Stimulated activated CD4-positive, alpha-beta T cell treated with anti-CD3 and anti-CD28 coated beads, Interleukin-2, amount 100 ng/mL, for 48 hours (primary cell): ENCODE measurements around the gene BAX.

Source experiments
- DNase-seq, 2 donors: peaks; one replicate each; pipeline ENCODE4 v3.0.0-alpha.2; 2020

The BAX gene

DNA sequence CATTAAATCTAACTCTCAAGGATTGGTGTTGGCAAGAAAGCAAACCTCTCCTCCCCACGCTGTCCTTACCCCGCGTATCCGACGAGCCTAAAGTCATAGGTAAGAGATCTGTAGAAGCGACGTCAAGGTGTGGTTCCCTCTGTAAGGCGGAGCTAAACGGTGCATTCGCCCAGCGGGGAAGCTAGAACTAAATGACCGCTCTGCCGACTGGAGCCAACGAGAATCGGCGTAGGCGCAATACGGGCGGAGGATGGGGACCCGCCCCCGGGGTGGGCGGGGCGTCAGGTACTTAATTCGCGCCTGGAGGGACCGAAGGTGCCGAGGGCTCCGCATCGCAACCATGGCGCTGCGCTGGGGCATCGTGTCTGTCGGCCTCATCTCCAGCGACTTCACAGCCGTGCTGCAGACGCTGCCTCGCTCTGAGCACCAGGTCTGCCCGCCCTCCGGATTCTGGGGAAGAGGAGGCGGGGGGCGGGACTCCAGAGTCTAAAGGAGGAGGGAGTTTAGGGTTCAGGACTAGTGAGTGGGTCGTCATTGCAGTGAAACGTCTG lies 21.2 kb upstream of the BAX start, which contains the start of gene DHDH:
TSS of gene DHDH (plus strand) at position 318 of the 551 bp plus-strand sequence. CDS start at position 341, 23 bp downstream.
- DNase-seq, result peak; percentile 69

DNA sequence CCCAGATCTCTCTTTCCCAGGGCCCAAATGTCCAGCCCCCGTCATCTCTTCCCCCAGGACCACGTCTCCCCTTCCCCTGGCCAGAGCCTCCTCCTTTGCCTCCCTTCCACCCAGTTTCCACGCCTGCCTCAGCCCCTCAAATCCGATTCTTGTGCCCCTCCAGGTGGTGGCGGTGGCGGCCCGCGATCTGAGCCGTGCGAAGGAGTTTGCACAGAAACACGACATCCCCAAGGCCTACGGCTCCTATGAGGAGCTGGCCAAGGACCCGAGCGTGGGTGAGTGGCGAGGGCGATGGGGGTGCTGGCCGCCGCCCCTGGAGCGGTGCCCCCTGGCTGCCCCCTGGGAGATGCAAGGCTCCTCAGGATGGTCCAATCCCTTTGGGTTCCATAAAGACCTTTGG lies 19.8 kb upstream of the BAX start:
- no peak for DNase-seq

GRCh38 chr19:48935864-48936263 lies 18.8 kb upstream of the BAX start:
- no peak for DNase-seq

GRCh38 chr19:48938256-48938655 lies 16.4 kb upstream of the BAX start:
- DNase-seq, result no peak

GRCh38 chr19:48940902-48941301 lies 13.8 kb upstream of the BAX start:
- DNase-seq, result no peak

DNA sequence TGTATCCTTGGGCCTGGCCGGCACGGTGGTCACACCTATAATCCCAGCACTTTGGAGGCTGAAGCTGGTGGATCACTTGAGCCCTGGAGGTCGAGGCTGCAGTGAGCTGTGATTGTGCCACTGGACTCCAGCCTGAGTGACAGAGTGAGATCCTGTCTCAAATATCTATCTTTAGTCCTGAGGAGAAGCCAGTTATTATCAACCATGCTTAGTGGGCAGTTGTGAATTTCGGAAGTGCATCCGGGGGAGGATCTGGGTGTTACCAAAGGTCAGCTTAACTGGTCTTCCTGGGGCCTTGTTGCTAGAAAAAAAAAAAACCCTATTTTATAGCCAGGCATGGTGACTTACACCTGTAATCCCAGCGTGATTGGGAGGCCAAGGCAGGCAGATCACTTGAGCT lies 11.6 kb upstream of the BAX start:
- no peak for DNase-seq

- DNase-seq, result no peak
These were observed 9.3 kb upstream of the BAX start for GRCh38 chr19:48945415-48945814.

GRCh38 chr19:48945817-48946216 lies 8.9 kb upstream of the BAX start:
- DNase-seq, result no peak

- no peak for DNase-seq
These were observed 8.0 kb upstream of the BAX start for GRCh38 chr19:48946463-48947257.

DNA sequence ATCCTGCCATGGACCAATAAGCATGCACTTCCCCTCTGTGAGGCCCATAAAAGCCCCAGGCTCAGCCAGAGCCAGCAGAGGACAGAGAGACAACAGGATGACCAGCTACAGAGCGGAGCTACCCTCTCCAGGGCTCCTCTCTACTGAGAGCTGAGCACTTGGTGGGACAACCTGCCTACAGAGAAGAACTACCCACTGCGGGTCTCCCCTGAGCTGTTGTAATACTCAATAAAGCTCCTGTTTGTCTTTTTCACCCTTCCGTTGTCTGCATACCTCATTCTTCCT lies 7.5 kb upstream of the BAX start:
- no peak for DNase-seq

DNA sequence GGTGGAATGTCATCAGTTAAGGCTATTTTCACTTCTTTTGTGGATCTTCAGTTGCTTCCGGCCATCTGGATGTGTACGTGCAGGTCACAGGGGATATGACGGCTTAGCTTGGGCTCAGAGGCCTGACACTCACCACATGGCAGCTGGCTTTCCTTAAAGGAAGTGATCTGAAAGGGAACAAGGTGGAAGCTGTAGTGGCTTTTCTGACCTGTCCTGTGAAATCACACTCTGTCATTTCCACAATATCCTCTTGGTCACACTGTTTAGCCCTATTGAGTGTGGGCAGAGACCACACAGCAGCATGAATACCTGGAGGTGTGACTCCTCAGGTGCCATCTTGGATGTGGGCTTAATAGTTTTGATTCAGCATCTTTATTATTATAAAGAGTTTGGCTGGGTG lies 4.5 kb upstream of the BAX start:
- DNase-seq, result no peak

DNA sequence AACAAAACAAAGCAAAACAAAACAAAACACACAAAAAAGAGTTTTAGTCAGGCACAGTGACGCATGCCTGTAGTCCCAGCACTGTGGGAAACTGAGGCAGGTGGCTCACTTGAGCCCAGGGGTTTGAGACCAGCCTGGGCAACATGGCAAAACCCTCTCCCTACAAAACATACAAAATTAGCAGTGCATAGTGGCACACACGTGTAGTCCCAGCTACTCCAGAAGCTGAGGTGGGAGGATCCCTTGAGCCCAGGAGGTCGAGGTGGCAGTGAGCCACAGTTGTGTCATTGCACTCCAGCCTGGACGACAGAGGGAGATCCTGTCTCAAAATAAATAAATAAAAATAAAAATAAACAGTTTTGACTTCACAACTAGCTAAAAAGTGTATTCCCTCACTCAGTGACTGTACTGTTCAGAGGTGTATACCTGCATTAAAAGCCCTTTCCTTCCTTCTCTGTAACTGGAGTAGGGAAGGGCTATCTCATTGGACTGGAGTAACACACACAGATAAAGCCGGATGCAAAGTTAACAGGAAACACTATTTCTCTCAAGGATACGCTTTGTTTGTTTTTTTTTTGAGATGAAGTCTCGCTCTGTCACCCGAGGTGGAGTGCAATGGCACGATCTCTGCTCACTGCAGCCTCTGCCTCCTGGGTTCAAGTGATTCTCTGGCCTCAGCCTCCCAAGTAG lies 3.7 kb upstream of the BAX start:
- no peak for DNase-seq

DNA sequence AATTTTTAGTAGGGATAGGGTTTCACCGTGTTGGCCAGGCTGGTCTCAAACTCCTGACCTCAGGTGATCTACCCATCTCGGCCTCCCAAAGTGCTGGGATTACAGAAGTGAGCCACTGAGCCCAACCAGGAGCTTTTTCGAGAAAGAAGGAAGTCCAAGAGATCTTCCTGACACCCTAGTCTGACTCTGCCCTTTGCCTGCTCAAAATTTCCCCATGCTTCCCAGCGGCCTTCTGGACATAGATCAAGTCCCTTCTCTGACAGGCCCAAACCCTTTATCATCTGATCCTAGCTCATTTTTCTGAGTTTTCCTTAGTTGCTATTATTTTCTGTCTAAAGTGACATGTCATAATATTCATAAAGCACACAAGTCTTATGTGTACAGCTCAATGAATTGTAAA lies 1.5 kb upstream of the BAX start:
- DNase-seq, result no peak

GRCh38 chr19:48953990-48954594 lies 583 bp upstream of the BAX start:
- no peak for DNase-seq

DNA sequence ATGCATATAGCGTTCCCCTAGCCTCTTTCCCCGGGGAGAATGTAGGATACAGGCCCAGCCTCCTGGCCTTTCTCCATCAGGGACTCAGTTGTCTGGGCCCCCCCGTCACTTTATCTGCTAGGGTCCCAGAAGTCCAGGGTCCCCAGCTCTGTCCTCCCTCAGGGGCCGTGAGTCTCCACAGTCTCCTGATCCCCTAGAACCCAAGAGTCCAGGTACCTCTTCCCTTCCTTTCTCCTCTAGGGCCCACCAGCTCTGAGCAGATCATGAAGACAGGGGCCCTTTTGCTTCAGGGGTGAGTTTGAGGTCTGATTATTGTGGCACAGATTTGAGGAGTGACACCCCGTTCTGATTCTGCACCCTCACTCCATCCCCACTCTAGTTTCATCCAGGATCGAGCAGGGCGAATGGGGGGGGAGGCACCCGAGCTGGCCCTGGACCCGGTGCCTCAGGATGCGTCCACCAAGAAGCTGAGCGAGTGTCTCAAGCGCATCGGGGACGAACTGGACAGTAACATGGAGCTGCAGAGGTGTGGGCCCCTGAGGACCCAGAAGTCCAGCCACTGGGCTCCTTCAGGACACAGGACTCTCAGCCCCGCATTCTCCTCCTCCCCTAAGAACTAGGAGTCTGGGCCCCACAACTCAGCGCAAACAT lies 758 bp downstream of the BAX start:
- DNase-seq, result no peak

DNA sequence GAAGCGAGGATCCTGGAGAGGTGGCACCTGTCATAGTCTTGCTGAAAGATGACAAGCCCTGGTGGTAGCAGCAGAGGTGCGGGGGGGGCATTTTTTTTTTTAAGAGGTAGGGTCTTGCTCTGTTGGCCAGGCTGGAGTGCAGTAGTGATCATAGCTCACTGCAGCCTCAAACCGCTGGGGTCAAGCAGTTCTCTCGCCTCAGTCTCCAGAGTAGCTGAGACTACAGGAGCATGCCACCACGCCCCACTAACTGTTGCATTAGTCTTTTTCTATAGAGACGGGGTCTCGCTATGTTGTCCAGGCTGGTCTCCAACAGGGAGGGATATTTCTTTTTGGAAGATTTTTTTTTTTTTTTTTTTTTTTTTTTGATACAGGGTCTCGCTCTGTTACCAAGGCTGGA lies 3.3 kb downstream of the BAX start:
- no peak for DNase-seq

- DNase-seq, result no peak
These were observed 4.9 kb downstream of the BAX start for GRCh38 chr19:48959341-48960239.

GRCh38 chr19:48961051-48961649 lies 6.5 kb downstream of the BAX start:
- no peak for DNase-seq

GRCh38 chr19:48961673-48962028 lies 7.0 kb downstream of the BAX start:
- DNase-seq, result no peak

- peak in 1 of 2 donors; percentile 42 for DNase-seq
These were observed 7.6 kb downstream of the BAX start for GRCh38 chr19:48962029-48962848.

GRCh38 chr19:48962849-48963165 lies 8.1 kb downstream of the BAX start:
- DNase-seq, result no peak
